GM19238 (cell line): ENCODE results near the gene MMD2.
A peak's percentile ranks its signal among the peaks of the same experiment; 100 is the strongest.

Experiments used
- DNase-seq: peaks from one replicate; pipeline ENCODE4 v3.0.0; 2011; ENCODE audit warnings: low spot score; ENCODE audit not compliant: insufficient read length

Gene MMD2

GRCh38 chr7:4959306-4959705 lies 319 bp upstream of the MMD2 start:
- no peak for DNase-seq

GRCh38 chr7:4957847-4958476 lies 1.0 kb downstream of the MMD2 start:
- no peak for DNase-seq

- DNase-seq = peak; percentile 56
These were observed 6.9 kb downstream of the MMD2 start for GRCh38 chr7:4951903-4952636.

- DNase-seq = no peak
These were observed 7.7 kb downstream of the MMD2 start for GRCh38 chr7:4951304-4951703.

- DNase-seq = no peak
These were observed 10.6 kb downstream of the MMD2 start for GRCh38 chr7:4948402-4948801.

- no peak for DNase-seq
These were observed 13.0 kb downstream of the MMD2 start for GRCh38 chr7:4945949-4946348.

GRCh38 chr7:4944939-4945338 lies 14.0 kb downstream of the MMD2 start:
- no peak for DNase-seq

- no peak for DNase-seq
These were observed 15.7 kb downstream of the MMD2 start for GRCh38 chr7:4943297-4943696.

GRCh38 chr7:4939971-4940728 lies 18.8 kb downstream of the MMD2 start:
- no peak for DNase-seq

GRCh38 chr7:4937411-4937810 lies 21.6 kb downstream of the MMD2 start:
- no peak for DNase-seq

GRCh38 chr7:4934419-4935025 lies 24.5 kb downstream of the MMD2 start:
- DNase-seq = no peak

GRCh38 chr7:4931943-4932342 lies 27.0 kb downstream of the MMD2 start:
- DNase-seq = no peak

GRCh38 chr7:4929005-4929404 lies 30.0 kb downstream of the MMD2 start:
- no peak for DNase-seq

GRCh38 chr7:4928445-4928844 lies 30.5 kb downstream of the MMD2 start:
- no peak for DNase-seq

GRCh38 chr7:4919969-4920766 lies 38.8 kb downstream of the MMD2 start:
- DNase-seq = no peak

- no peak for DNase-seq
These were observed 42.9 kb downstream of the MMD2 start for GRCh38 chr7:4916113-4916512.

- no peak for DNase-seq
These were observed 47.7 kb downstream of the MMD2 start for GRCh38 chr7:4911111-4911828.

- no peak for DNase-seq
These were observed 52.3 kb downstream of the MMD2 start for GRCh38 chr7:4906682-4907081.

- no peak for DNase-seq
These were observed 53.8 kb downstream of the MMD2 start for GRCh38 chr7:4905171-4905570.

- DNase-seq = no peak
These were observed 54.6 kb downstream of the MMD2 start for GRCh38 chr7:4904346-4904745.

GRCh38 chr7:4895766-4896165 lies 63.2 kb downstream of the MMD2 start:
- no peak for DNase-seq
